HepG2 (cell line): ENCODE results near the gene SRP68. TPM values are rescaled to one million over a fixed set of nuclear protein-coding genes. Genes with fewer than 3 reads are reported as not detected.

Source experiments
- GABPB1 ChIP-seq: IDR thresholded peaks from 2 replicates; pipeline ENCODE4 v1.6.1; 2016; ENCODE audit warnings: mild to moderate bottlenecking, missing genetic modification reagents, moderate library complexity, missing compliant biosample characterization
- HIC2 ChIP-seq: sonication (generic); formaldehyde crosslinking; IDR thresholded peaks from 2 replicates; pipeline ENCODE4 v1.9.0; 2022; ENCODE audit warnings: low read depth, missing genetic modification reagents
- HOXA9 ChIP-seq: sonication (generic); formaldehyde crosslinking; IDR thresholded peaks from 2 replicates; pipeline ENCODE4 v1.8.1; 2022; ENCODE audit warnings: missing genetic modification reagents, mild to moderate bottlenecking, moderate library complexity, borderline replicate concordance
- IKZF4 ChIP-seq: sonication (generic); formaldehyde crosslinking; IDR thresholded peaks from 2 replicates; pipeline ENCODE4 v1.5.1; 2020; ENCODE audit warnings: borderline replicate concordance, mild to moderate bottlenecking, low read depth, missing genetic modification reagents; ENCODE audit errors: not compliant biosample characterization
- JARID2 ChIP-seq: sonication (generic); formaldehyde crosslinking; IDR thresholded peaks from 2 replicates; pipeline ENCODE4 v1.8.1; 2023; ENCODE audit warnings: missing genetic modification reagents, inconsistent platforms; ENCODE audit not compliant: insufficient replicate concordance
- LCORL ChIP-seq, 2 experiments: fragments of 450-650 bp in 1 of 2; sonication (generic) in 1 of 2; formaldehyde crosslinking in 1 of 2; IDR thresholded peaks; 2 replicates each; pipeline versions ENCODE4 v1.5.0 to v1.6.1; 2017 to 2020; ENCODE audit warnings: antibody characterized with exemption in 1 of 2, missing genetic modification reagents in 1 of 2
- NKX3-1 ChIP-seq: sonication (generic); formaldehyde crosslinking; IDR thresholded peaks from 2 replicates; pipeline ENCODE4 v1.5.0; 2020; ENCODE audit warnings: missing genetic modification reagents
- PHF8 ChIP-seq: sonication (generic); formaldehyde crosslinking; IDR thresholded peaks from 2 replicates; pipeline ENCODE4 v1.5.0; 2020; ENCODE audit warnings: missing genetic modification reagents
- PLSCR1 ChIP-seq: sonication (generic); formaldehyde crosslinking; IDR thresholded peaks from 2 replicates; pipeline ENCODE4 v1.5.0; 2020; ENCODE audit warnings: missing genetic modification reagents, mild to moderate bottlenecking, borderline replicate concordance
- TFAP4 ChIP-seq: sonication (generic); IDR thresholded peaks from 2 replicates; pipeline ENCODE4 v1.6.1; 2016; ENCODE audit warnings: low read depth, borderline replicate concordance
- TP53 ChIP-seq: sonication (generic); formaldehyde crosslinking; conservative IDR thresholded peaks from 2 replicates; pipeline ENCODE4 v1.4.0; 2020; ENCODE audit warnings: missing genetic modification reagents
- ZBTB34 ChIP-seq: sonication (generic); formaldehyde crosslinking; IDR thresholded peaks from 2 replicates; pipeline ENCODE4 v1.8.0; 2022; ENCODE audit warnings: mild to moderate bottlenecking, missing genetic modification reagents
- ZBTB43 ChIP-seq: sonication (generic); formaldehyde crosslinking; conservative IDR thresholded peaks from 2 replicates; pipeline ENCODE4 v1.4.0; 2020; ENCODE audit warnings: missing genetic modification reagents
- ZKSCAN8 ChIP-seq: IDR thresholded peaks from 2 replicates; pipeline ENCODE4 v1.6.1; 2016; ENCODE audit warnings: borderline replicate concordance, missing genetic modification reagents, missing compliant biosample characterization
- ZMAT3 ChIP-seq: sonication (generic); formaldehyde crosslinking; conservative IDR thresholded peaks from 2 replicates; pipeline ENCODE4 v1.7.0; 2021; ENCODE audit warnings: missing genetic modification reagents
- ZNF121 ChIP-seq: sonication (generic); formaldehyde crosslinking; IDR thresholded peaks from 2 replicates; pipeline ENCODE4 v1.5.0; 2020; ENCODE audit warnings: mild to moderate bottlenecking, missing genetic modification reagents
- ZNF180 ChIP-seq: sonication (generic); formaldehyde crosslinking; IDR thresholded peaks from 2 replicates; pipeline ENCODE4 v1.4.0; 2020; ENCODE audit warnings: low read depth, missing genetic modification reagents, borderline replicate concordance
- ZNF24 ChIP-seq: fragments of 450-650 bp; IDR thresholded peaks from 2 replicates; pipeline ENCODE4 v1.6.1; 2017; ENCODE audit warnings: antibody characterized with exemption, mild to moderate bottlenecking
- ZNF775 ChIP-seq: sonication (generic); formaldehyde crosslinking; IDR thresholded peaks from 2 replicates; pipeline ENCODE4 v1.4.0; 2020; ENCODE audit warnings: missing genetic modification reagents, mild to moderate bottlenecking, moderate library complexity, borderline replicate concordance
- ZNF776 ChIP-seq: sonication (generic); formaldehyde crosslinking; IDR thresholded peaks from 2 replicates; pipeline ENCODE4 v1.4.0; 2020; ENCODE audit warnings: mild to moderate bottlenecking, missing genetic modification reagents
- polyA plus RNA-seq, 8 experiments: library from polyadenylated mRNA; depleted of rRNA in 3 of 8; stranded (reverse) in 7 of 8; unstranded in 1 of 8; fragments of >200 nt; fragmentation: Illumina TruSeq in 4 of 8; extraction: Trizol in 4 of 8; gene quantifications; 2 replicates each; pipeline versions ENCODE4 v1.2.1 to v1.2.3, GENCODE V29; 2011 to 2016; ENCODE audit warnings: low read depth in 4 of 8, missing spikeins in 1 of 8, mixed read lengths in 1 of 8; ENCODE audit not compliant: insufficient read depth in 1 of 8
- total RNA-seq, 5 experiments: library from RNA; depleted of rRNA; stranded (reverse); fragments of >200 nt; fragmentation: Illumina TruSeq; extraction: Trizol; gene quantifications; 2 replicates each; pipeline ENCODE4 v1.2.3, GENCODE V29; 2016; ENCODE audit warnings: low read depth in 1 of 5

Gene SRP68
- total and polyA plus RNA-seq, 2 of the 13 experiments (the other 11 are each of a cell fraction or from before 2014, with no cell fraction given), result 39.8 to 74.3 TPM

GRCh38 chr17:76014100-76014924 lies 58.0 kb downstream of the SRP68 start (continued):
- TF ChIP-seq ZNF775 (CRISPR knock-in tag) (no peak), ZNF121 (no peak), ZNF180 (CRISPR knock-in tag) (no peak; the same call in 1 of the 2 replicates), NKX3-1 (no peak), PLSCR1 (CRISPR knock-in tag) (no peak), PHF8 (CRISPR knock-in tag) (no peak; the same call in 1 of the 2 replicates), IKZF4 (CRISPR knock-in tag) (no peak), ZBTB43 (CRISPR knock-in tag) (no peak), ZNF776 (CRISPR knock-in tag) (peak; percentile 78; the same call in 1 of the 2 replicates), JARID2 (peak; percentile 31), ZNF24 (no peak), GABPB1 (CRISPR knock-in tag) (peak; percentile 48; the same call in 1 of the 2 replicates), TFAP4 (0 out of 2 replicates have a peak, but pooled peaks have one; percentile 25), TP53 (no peak), HOXA9 (CRISPR knock-in tag) (no peak), ZKSCAN8 (peak; percentile 75; the same call in 1 of the 2 replicates), ZBTB34 (CRISPR knock-in tag) (no peak), LCORL (IDR thresholded peaks at IDR 0.05) (no peak), LCORL (CRISPR knock-in tag; IDR thresholded peaks at IDR 0.05) (peak; percentile 71), ZMAT3 (CRISPR knock-in tag) (no peak), HIC2 (0 out of 2 replicates have a peak, but pooled peaks have one; percentile 11)
